GM20000 (cell line): ENCODE data around the gene GPER1.

ENCODE experiments used
- DNase-seq: peaks from one replicate; pipeline ENCODE4 v3.0.0; 2012; ENCODE audit warnings: low spot score
- CTCF ChIP-seq: IDR thresholded peaks from 2 replicates; pipeline ENCODE4 v1.5.1; 2012; ENCODE audit warnings: mild to moderate bottlenecking, control low read depth; ENCODE audit errors: extremely low read depth, missing control alignments

The GPER1 gene

GRCh38 chr7:1086588-1087464 lies 1.1 kb upstream of the GPER1 start:
- peak; percentile 94 for DNase-seq
- peak; percentile 85 for TF ChIP-seq CTCF

DNA sequence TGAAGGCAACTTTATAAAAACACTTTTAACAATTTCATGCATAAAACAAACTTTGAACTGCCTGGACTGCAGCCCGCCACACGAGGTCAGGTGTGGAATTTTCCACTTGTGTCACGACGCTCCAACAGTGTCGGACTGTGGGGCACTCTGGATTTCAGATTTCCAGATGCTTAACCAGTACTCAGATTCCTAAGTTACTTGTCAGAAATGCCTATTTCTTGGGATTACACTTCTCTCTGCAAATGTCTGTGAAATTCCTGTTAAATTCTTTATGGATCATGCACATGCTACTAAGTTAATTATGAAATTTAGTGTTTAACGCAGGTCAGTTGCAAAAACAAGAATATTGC lies 473 bp upstream of the GPER1 start:
- DNase-seq, result no peak
- TF ChIP-seq CTCF, result no peak

- no peak for TF ChIP-seq CTCF
- DNase-seq, result no peak
These were observed 2.3 kb downstream of the GPER1 start for GRCh38 chr7:1090236-1090635.

GRCh38 chr7:1090686-1091643 lies 3.1 kb downstream of the GPER1 start:
- DNase-seq, result no peak
- TF ChIP-seq CTCF, result no peak

GRCh38 chr7:1091644-1092027 lies 3.7 kb downstream of the GPER1 start:
- no peak for DNase-seq

GRCh38 chr7:1092161-1092632 lies 4.3 kb downstream of the GPER1 start:
- no peak for DNase-seq
- TF ChIP-seq CTCF, result no peak

More at GRCh38 chr7:1091644-1092027, 3.7 kb downstream of the GPER1 start:
- no peak for TF ChIP-seq CTCF

DNA sequence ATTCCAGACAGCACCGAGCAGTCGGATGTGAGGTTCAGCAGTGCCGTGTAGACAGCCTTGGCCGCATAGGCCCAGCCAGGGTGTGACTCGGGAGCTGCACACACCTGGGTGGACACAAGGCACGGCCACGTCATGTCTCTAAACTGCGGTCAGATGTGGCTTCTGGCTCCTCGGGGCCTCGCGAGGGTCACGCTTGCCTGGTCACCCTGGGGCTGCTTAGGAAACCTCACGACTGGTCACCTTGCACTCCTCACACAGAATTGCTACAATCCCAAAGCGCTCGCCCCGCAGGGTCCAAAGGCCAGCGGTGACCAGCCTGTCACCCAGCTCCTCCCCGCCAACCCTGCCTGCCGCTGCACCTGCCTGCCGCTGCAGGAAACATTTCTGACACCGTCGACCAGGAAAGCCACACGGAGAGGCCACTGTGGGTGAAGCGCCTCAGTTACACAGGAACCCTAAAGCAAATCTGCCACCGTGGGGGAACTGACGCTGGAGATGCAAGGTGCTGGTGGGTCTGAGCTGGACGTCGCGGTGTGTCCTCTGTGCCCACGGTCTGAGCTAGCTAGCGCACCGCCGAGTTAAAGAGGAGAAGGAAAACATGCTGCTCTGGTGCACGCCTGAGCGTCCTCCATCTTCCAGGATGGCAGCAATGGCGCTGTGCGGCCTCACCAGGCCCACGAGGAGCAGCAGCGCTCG lies 5.0 kb downstream of the GPER1 start:
- no peak for TF ChIP-seq CTCF
- no peak for DNase-seq
